WTC11 (cell line): Measurements from ENCODE around the gene SPINK8. TPM values are rescaled to one million over a fixed set of nuclear protein-coding genes. Genes with fewer than 3 reads are reported as not detected.

Experiments used
- ATAC-seq: fragments of 200-7000 bp; cut with Tn5 transposase; 2 replicates; pipeline ENCODE4 v1.10.0; 2021; ENCODE audit warnings: mild to moderate bottlenecking, moderate library complexity
- CTCF ChIA-PET: fragments of 300-600 bp; sonication (Branson Sonifier 250); formaldehyde crosslinking; loops from one replicate; lab custom pipeline; 2021; ENCODE audit warnings: antibody characterized with exemption; lab: Charles Lee
- POLR2A ChIA-PET: fragments of 350-600 bp; sonication (Branson Sonifier 250); formaldehyde crosslinking; loops from one replicate; lab custom pipeline; 2021; ENCODE audit warnings: antibody characterized with exemption; lab: Charles Lee
- DNase-seq: peaks from one replicate; pipeline ENCODE4 v3.0.0; 2021; ENCODE audit warnings: low spot score
- H3K27ac Mint-ChIP-seq: 2 replicates; pipeline ENCODE4 v1.8.0; 2021; ENCODE audit warnings: mixed read lengths
- H3K27me3 Mint-ChIP-seq: 2 replicates; pipeline ENCODE4 v1.8.0; 2021; ENCODE audit warnings: low read depth, mild to moderate bottlenecking, moderate library complexity, mixed read lengths
- H3K36me3 Mint-ChIP-seq: 2 replicates; pipeline ENCODE4 v1.8.0; 2021; ENCODE audit warnings: mixed read lengths
- H3K4me1 Mint-ChIP-seq: 2 replicates; pipeline ENCODE4 v1.8.0; 2022; ENCODE audit warnings: mixed read lengths
- H3K4me3 Mint-ChIP-seq: 2 replicates; pipeline ENCODE4 v1.8.0; 2021; ENCODE audit warnings: mild to moderate bottlenecking, moderate library complexity, mixed read lengths
- H3K9me3 Mint-ChIP-seq: 2 replicates; pipeline ENCODE4 v1.8.0; 2021; ENCODE audit warnings: mixed read lengths
- ATF1 ChIP-seq: sonication (generic); formaldehyde crosslinking; IDR thresholded peaks from 2 replicates; pipeline ENCODE4 v1.8.1; 2023; ENCODE audit warnings: mild to moderate bottlenecking, moderate library complexity, missing genetic modification reagents
- EMX1 ChIP-seq: fragments of 250-450 bp; sonication (Bioruptor Pico); IDR thresholded peaks from 2 replicates; pipeline ENCODE4 v1.8.0; 2021; ENCODE audit warnings: mild to moderate bottlenecking
- ETV6 ChIP-seq: sonication (generic); formaldehyde crosslinking; IDR thresholded peaks from 2 replicates; pipeline ENCODE4 v1.8.1; 2022; ENCODE audit warnings: mild to moderate bottlenecking, missing genetic modification reagents
- IRF2 ChIP-seq: sonication (generic); formaldehyde crosslinking; IDR thresholded peaks from 2 replicates; pipeline ENCODE4 v1.8.0; 2022; ENCODE audit warnings: low read depth, missing genetic modification reagents, borderline replicate concordance
- KAT7 ChIP-seq: sonication (generic); formaldehyde crosslinking; IDR thresholded peaks from 2 replicates; pipeline ENCODE4 v1.8.1; 2023; ENCODE audit warnings: missing genetic modification reagents, mild to moderate bottlenecking, borderline replicate concordance
- PRRX2 ChIP-seq: fragments of 250-450 bp; sonication (Bioruptor Pico); IDR thresholded peaks from 2 replicates; pipeline ENCODE4 v1.8.0; 2021; ENCODE audit warnings: mild to moderate bottlenecking
- SOX15 ChIP-seq: fragments of 250-450 bp; sonication (Bioruptor Pico); IDR thresholded peaks from 2 replicates; pipeline ENCODE4 v1.9.0; 2021; ENCODE audit warnings: mild to moderate bottlenecking
- ZNF232 ChIP-seq: sonication (generic); formaldehyde crosslinking; IDR thresholded peaks from 2 replicates; pipeline ENCODE4 v1.8.0; 2022; ENCODE audit warnings: mild to moderate bottlenecking, missing genetic modification reagents
- total RNA-seq: library from RNA; stranded (reverse); gene quantifications from 3 replicates; pipeline ENCODE4 v1.2.3, GENCODE V29; 2021
- TF ChIP-seq, protein P1 (sequence below): sonication (generic); formaldehyde crosslinking; IDR thresholded peaks from 2 replicates; pipeline ENCODE4 v1.8.1; 2022; ENCODE audit warnings: missing genetic modification reagents, borderline replicate concordance
- TF ChIP-seq, protein P2 (sequence below): sonication (generic); formaldehyde crosslinking; IDR thresholded peaks from 2 replicates; pipeline ENCODE4 v1.8.1; 2023; ENCODE audit warnings: mild to moderate bottlenecking, missing genetic modification reagents
- TF ChIP-seq, protein P3 (sequence below): sonication (generic); formaldehyde crosslinking; IDR thresholded peaks from 2 replicates; pipeline ENCODE4 v1.8.1; 2023; ENCODE audit warnings: mild to moderate bottlenecking, missing genetic modification reagents
- TF ChIP-seq, protein P4 (sequence below): fragments of 250-450 bp; sonication (Bioruptor Pico); IDR thresholded peaks from 2 replicates; pipeline ENCODE4 v1.9.0; 2021; ENCODE audit warnings: mild to moderate bottlenecking
- TF ChIP-seq, protein P5 (sequence below): sonication (generic); formaldehyde crosslinking; conservative IDR thresholded peaks from 2 replicates; pipeline ENCODE4 v1.8.1; 2022; ENCODE audit warnings: mild to moderate bottlenecking, missing genetic modification reagents
- TF ChIP-seq, protein P6 (sequence below): sonication (generic); formaldehyde crosslinking; conservative IDR thresholded peaks from 2 replicates; pipeline ENCODE4 v1.8.1; 2023; ENCODE audit warnings: mild to moderate bottlenecking, low read depth, missing genetic modification reagents, moderate library complexity
- TF ChIP-seq, protein P7 (sequence below): fragments of 250-450 bp; sonication (Bioruptor Pico); IDR thresholded peaks from 2 replicates; pipeline ENCODE4 v1.8.0; 2021; ENCODE audit warnings: mild to moderate bottlenecking
- TF ChIP-seq, protein P8 (sequence below): fragments of 250-450 bp; sonication (Bioruptor Pico); conservative IDR thresholded peaks from 2 replicates; pipeline ENCODE4 v1.9.0; 2021; ENCODE audit warnings: mild to moderate bottlenecking
- TF ChIP-seq, protein P9 (sequence below): sonication (generic); formaldehyde crosslinking; IDR thresholded peaks from 2 replicates; pipeline ENCODE4 v1.8.0; 2023; ENCODE audit warnings: missing genetic modification reagents
- TF ChIP-seq, protein P10 (sequence below): sonication (generic); formaldehyde crosslinking; IDR thresholded peaks from 2 replicates; pipeline ENCODE4 v1.8.1; 2022; ENCODE audit warnings: low read depth, missing genetic modification reagents, borderline replicate concordance
- TF ChIP-seq, protein P11 (sequence below): sonication (generic); formaldehyde crosslinking; IDR thresholded peaks from 2 replicates; pipeline ENCODE4 v1.8.1; 2022; ENCODE audit warnings: low read depth, mild to moderate bottlenecking, moderate library complexity, missing genetic modification reagents, borderline replicate concordance

Gene SPINK8
- total RNA-seq, 1 experiment from 2014 or later, result not detected

DNA sequence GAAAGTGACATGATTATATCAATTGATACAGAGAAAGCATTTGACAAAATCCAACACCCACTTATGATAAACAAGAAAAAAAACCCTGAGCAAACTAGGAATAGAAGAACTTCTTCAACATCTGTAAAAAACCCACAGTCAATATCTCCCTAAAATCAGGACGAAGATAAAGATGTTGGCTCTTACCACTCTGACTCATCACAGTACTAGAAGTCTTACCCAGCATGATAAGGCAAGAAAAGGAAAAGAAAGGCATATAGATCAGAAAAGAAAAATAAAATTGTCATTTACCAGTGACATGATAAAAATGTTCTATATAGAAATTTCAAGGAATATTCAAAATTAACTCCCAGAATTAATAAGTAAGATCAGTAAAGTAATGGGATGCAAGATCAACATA is 31.4 kb upstream of the SPINK8 start (continued):
- TF ChIP-seq, protein P1, sequence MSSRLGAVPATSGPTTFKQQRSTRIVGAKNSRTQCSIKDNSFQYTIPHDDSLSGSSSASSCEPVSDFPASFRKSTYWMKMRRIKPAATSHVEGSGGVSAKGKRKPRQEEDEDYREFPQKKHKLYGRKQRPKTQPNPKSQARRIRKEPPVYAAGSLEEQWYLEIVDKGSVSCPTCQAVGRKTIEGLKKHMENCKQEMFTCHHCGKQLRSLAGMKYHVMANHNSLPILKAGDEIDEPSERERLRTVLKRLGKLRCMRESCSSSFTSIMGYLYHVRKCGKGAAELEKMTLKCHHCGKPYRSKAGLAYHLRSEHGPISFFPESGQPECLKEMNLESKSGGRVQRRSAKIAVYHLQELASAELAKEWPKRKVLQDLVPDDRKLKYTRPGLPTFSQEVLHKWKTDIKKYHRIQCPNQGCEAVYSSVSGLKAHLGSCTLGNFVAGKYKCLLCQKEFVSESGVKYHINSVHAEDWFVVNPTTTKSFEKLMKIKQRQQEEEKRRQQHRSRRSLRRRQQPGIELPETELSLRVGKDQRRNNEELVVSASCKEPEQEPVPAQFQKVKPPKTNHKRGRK (CRISPR knock-in tag), result no peak
- TF ChIP-seq ATF1 (no peak), KAT7 (CRISPR knock-in tag) (no peak), EMX1 (CRISPR knock-in tag) (no peak)
- TF ChIP-seq, protein P2, sequence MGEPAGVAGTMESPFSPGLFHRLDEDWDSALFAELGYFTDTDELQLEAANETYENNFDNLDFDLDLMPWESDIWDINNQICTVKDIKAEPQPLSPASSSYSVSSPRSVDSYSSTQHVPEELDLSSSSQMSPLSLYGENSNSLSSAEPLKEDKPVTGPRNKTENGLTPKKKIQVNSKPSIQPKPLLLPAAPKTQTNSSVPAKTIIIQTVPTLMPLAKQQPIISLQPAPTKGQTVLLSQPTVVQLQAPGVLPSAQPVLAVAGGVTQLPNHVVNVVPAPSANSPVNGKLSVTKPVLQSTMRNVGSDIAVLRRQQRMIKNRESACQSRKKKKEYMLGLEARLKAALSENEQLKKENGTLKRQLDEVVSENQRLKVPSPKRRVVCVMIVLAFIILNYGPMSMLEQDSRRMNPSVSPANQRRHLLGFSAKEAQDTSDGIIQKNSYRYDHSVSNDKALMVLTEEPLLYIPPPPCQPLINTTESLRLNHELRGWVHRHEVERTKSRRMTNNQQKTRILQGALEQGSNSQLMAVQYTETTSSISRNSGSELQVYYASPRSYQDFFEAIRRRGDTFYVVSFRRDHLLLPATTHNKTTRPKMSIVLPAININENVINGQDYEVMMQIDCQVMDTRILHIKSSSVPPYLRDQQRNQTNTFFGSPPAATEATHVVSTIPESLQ (CRISPR knock-in tag), result no peak
- TF ChIP-seq, protein P3, sequence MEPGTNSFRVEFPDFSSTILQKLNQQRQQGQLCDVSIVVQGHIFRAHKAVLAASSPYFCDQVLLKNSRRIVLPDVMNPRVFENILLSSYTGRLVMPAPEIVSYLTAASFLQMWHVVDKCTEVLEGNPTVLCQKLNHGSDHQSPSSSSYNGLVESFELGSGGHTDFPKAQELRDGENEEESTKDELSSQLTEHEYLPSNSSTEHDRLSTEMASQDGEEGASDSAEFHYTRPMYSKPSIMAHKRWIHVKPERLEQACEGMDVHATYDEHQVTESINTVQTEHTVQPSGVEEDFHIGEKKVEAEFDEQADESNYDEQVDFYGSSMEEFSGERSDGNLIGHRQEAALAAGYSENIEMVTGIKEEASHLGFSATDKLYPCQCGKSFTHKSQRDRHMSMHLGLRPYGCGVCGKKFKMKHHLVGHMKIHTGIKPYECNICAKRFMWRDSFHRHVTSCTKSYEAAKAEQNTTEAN (CRISPR knock-in tag), result no peak
- TF ChIP-seq, protein P4, sequence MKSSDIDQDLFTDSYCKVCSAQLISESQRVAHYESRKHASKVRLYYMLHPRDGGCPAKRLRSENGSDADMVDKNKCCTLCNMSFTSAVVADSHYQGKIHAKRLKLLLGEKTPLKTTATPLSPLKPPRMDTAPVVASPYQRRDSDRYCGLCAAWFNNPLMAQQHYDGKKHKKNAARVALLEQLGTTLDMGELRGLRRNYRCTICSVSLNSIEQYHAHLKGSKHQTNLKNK, result no peak
- TF ChIP-seq, protein P5, sequence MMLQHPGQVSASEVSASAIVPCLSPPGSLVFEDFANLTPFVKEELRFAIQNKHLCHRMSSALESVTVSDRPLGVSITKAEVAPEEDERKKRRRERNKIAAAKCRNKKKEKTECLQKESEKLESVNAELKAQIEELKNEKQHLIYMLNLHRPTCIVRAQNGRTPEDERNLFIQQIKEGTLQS, result no peak

DNA sequence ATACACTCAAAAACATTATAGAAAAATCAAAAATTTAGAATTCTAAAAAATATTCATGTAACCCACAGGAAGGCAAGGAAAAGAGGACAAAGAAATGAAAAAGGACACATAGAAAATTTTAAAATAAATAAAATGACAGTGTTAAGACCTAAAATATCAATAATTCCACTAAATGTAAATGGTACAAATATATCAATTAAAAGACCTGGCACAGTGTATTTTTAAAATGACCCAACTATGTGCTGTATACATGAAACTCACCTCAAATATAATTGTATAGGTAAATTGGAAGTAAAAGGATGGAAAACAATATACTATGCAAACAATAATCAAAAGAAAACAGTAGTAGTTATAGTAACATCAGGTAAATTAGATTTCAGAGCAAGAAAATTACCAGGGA is 28.5 kb upstream of the SPINK8 start:
- ChIA-PET CTCF (interaction anchor here (1.2 kb wide), 1 partner anchor 74 kb away, joined by 4 read pairs; no protein-coding TSS in a partner anchor), POLR2A (no interaction called here)

More for the DNA sequence above, 28.5 kb upstream of the SPINK8 start:
- H3K27me3 Mint-ChIP-seq, result peaks cover 35% of the 10 kb centered on the region
- H3K4me1 Mint-ChIP-seq, result no peaks in the 10 kb centered on the region
- H3K9me3 Mint-ChIP-seq, result peaks cover 40% of the 10 kb centered on the region
- no peak overlapping the region for H3K4me3 Mint-ChIP-seq
- DNase-seq (no peak), ATAC-seq (no peak)
- TF ChIP-seq IRF2 (CRISPR knock-in tag) (no peak), ZNF232 (CRISPR knock-in tag) (no peak), SOX15 (CRISPR knock-in tag) (no peak), ETV6 (no peak), PRRX2 (CRISPR knock-in tag) (no peak)
- TF ChIP-seq, protein P6, sequence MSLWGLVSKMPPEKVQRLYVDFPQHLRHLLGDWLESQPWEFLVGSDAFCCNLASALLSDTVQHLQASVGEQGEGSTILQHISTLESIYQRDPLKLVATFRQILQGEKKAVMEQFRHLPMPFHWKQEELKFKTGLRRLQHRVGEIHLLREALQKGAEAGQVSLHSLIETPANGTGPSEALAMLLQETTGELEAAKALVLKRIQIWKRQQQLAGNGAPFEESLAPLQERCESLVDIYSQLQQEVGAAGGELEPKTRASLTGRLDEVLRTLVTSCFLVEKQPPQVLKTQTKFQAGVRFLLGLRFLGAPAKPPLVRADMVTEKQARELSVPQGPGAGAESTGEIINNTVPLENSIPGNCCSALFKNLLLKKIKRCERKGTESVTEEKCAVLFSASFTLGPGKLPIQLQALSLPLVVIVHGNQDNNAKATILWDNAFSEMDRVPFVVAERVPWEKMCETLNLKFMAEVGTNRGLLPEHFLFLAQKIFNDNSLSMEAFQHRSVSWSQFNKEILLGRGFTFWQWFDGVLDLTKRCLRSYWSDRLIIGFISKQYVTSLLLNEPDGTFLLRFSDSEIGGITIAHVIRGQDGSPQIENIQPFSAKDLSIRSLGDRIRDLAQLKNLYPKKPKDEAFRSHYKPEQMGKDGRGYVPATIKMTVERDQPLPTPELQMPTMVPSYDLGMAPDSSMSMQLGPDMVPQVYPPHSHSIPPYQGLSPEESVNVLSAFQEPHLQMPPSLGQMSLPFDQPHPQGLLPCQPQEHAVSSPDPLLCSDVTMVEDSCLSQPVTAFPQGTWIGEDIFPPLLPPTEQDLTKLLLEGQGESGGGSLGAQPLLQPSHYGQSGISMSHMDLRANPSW, result no peak
- TF ChIP-seq, protein P7, sequence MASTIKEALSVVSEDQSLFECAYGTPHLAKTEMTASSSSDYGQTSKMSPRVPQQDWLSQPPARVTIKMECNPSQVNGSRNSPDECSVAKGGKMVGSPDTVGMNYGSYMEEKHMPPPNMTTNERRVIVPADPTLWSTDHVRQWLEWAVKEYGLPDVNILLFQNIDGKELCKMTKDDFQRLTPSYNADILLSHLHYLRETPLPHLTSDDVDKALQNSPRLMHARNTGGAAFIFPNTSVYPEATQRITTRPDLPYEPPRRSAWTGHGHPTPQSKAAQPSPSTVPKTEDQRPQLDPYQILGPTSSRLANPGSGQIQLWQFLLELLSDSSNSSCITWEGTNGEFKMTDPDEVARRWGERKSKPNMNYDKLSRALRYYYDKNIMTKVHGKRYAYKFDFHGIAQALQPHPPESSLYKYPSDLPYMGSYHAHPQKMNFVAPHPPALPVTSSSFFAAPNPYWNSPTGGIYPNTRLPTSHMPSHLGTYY (CRISPR knock-in tag), result no peak
- TF ChIP-seq, protein P8, sequence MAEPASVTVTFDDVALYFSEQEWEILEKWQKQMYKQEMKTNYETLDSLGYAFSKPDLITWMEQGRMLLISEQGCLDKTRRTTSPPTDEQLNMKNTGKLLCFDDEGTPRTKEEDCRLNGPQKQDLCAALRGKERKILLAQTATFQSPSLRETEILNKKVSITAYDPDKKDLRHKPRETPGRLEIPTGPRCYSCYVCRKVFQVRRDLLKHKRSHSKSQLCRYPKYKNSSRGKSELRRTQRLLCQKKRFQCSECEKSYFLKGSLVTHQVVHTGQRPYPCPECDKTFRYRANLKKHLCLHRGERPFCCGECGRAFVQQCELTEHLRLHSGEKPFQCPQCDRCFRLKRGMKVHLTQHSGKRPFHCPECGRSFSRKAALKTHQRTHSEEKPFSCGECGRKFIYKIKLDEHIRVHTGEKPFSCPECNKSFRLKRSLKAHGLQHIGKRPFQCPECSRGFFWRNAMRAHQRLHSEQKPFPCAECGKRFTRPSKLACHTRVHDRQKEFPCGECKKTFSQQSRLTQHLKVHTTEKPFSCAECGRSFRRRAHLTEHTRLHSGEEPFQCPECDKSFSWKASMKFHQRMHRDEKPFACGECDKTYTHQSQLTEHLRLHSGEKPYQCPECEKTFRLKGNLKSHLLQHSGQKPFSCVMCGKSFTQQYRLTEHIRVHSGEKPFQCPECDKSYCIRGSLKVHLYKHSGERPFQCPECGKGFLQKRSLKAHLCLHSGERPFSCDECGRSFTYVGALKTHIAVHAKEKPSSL (CRISPR knock-in tag), result no peak
- TF ChIP-seq, protein P9, sequence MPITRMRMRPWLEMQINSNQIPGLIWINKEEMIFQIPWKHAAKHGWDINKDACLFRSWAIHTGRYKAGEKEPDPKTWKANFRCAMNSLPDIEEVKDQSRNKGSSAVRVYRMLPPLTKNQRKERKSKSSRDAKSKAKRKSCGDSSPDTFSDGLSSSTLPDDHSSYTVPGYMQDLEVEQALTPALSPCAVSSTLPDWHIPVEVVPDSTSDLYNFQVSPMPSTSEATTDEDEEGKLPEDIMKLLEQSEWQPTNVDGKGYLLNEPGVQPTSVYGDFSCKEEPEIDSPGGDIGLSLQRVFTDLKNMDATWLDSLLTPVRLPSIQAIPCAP (CRISPR knock-in tag), result no peak
- TF ChIP-seq, protein P10, sequence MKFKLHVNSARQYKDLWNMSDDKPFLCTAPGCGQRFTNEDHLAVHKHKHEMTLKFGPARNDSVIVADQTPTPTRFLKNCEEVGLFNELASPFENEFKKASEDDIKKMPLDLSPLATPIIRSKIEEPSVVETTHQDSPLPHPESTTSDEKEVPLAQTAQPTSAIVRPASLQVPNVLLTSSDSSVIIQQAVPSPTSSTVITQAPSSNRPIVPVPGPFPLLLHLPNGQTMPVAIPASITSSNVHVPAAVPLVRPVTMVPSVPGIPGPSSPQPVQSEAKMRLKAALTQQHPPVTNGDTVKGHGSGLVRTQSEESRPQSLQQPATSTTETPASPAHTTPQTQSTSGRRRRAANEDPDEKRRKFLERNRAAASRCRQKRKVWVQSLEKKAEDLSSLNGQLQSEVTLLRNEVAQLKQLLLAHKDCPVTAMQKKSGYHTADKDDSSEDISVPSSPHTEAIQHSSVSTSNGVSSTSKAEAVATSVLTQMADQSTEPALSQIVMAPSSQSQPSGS (CRISPR knock-in tag), result no peak
- TF ChIP-seq, protein P5, result no peak
- TF ChIP-seq, protein P11, sequence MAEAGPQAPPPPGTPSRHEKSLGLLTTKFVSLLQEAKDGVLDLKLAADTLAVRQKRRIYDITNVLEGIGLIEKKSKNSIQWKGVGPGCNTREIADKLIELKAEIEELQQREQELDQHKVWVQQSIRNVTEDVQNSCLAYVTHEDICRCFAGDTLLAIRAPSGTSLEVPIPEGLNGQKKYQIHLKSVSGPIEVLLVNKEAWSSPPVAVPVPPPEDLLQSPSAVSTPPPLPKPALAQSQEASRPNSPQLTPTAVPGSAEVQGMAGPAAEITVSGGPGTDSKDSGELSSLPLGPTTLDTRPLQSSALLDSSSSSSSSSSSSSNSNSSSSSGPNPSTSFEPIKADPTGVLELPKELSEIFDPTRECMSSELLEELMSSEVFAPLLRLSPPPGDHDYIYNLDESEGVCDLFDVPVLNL (CRISPR knock-in tag), result no peak
- H3K36me3 Mint-ChIP-seq, result peaks cover 11% of the 10 kb centered on the region; the same call in 1 of the 2 replicates
- H3K27ac Mint-ChIP-seq, result no peak overlapping the region
